ENCODE data around the gene HOXC11. TPM values are rescaled to one million over a fixed set of nuclear protein-coding genes. Genes with fewer than 3 reads are reported as not detected.

The HOXC11 gene
- total and polyA plus RNA-seq, 10 of the 15 experiments (the other 5 are each of a cell fraction or from before 2014, with no cell fraction given), result not detected

GRCh38 chr12:54018468-54018984 lies 45.6 kb downstream of the HOXC11 start (continued):
- TF ChIP-seq E4F1 (IDR thresholded peaks at IDR 0.05; ENCODE audit: borderline replicate concordance, partially characterized antibody) (no peak), SPI1 (IDR thresholded peaks at IDR 0.05; ENCODE audit: borderline replicate concordance, insufficient read depth, low read depth, low read length) (no peak), IRF3 (IDR thresholded peaks at IDR 0.05) (no peak), PML (IDR thresholded peaks at IDR 0.05; ENCODE audit: low read length) (no peak), NBN (IDR thresholded peaks at IDR 0.05) (0 out of 2 replicates have a peak, but pooled peaks have one; percentile 2), POU2F2 (IDR thresholded peaks at IDR 0.05; ENCODE audit: borderline replicate concordance, low read depth, low read length) (no peak), LARP7 (IDR thresholded peaks at IDR 0.05) (no peak), ESRRA (IDR thresholded peaks at IDR 0.05; ENCODE audit: low read length) (no peak), JUND (IDR thresholded peaks at IDR 0.05; ENCODE audit: low read depth, low read length) (no peak), GABPA (IDR thresholded peaks at IDR 0.05; ENCODE audit: low read depth) (no peak), SUZ12 (IDR thresholded peaks at IDR 0.05; ENCODE audit: unreplicated experiment) (no peak), CHD2 (IDR thresholded peaks at IDR 0.05; ENCODE audit: borderline replicate concordance, low read depth, low read length) (0 out of 2 replicates have a peak, but pooled peaks have one; percentile 37), ATF3 (IDR thresholded peaks at IDR 0.05; ENCODE audit: borderline replicate concordance, extremely low read depth, low read depth, low read length) (no peak), MLLT1 (IDR thresholded peaks at IDR 0.05) (peak; percentile 62; the same call in 1 of the 2 replicates), ZBTB4 (CRISPR knock-in tag; IDR thresholded peaks at IDR 0.05) (no peak), CHD4 (IDR thresholded peaks at IDR 0.05) (no peak), CREB1 (IDR thresholded peaks at IDR 0.05; ENCODE audit: low read depth) (0 out of 2 replicates have a peak, but pooled peaks have one; percentile 11), FOS (IDR thresholded peaks at IDR 0.05; ENCODE audit: borderline replicate concordance, extremely low read depth, insufficient read length) (no peak), ZNF217 (IDR thresholded peaks at IDR 0.05) (0 out of 2 replicates have a peak, but pooled peaks have one; percentile 8), POLR2AphosphoS2 (IDR thresholded peaks at IDR 0.05; ENCODE audit: low read depth, low read length) (no peak), RB1 (IDR thresholded peaks at IDR 0.05; ENCODE audit: borderline replicate concordance) (no peak), RCOR1 (conservative IDR thresholded peaks at IDR 0.05; ENCODE audit: low read depth, low read length) (0 out of 2 replicates have a peak, but pooled peaks have one; percentile 7), HDAC2 (IDR thresholded peaks at IDR 0.05) (no peak), STAT1 (conservative IDR thresholded peaks at IDR 0.05) (no peak)

Data from GM12878 (cell line).